IPS-18a (cell line): ENCODE measurements around the gene ZRANB3.
A peak's percentile ranks its signal among the peaks of the same experiment; 100 is the strongest.
"Not testable (repeated sequence)": the region's sequence is repeated elsewhere in the genome, so short reads cannot be mapped to it uniquely, and the experiment has no call there.

Experiments used
- H3K27ac ChIP-seq: one replicate; pipeline ENCODE4 v1.5.1; 2013; ENCODE audit warnings: low read length
- H3K27me3 ChIP-seq: one replicate; pipeline ENCODE4 v1.6.1; 2013; ENCODE audit warnings: mild to moderate bottlenecking, low read length; ENCODE audit not compliant: control insufficient read depth, insufficient read depth
- H3K36me3 ChIP-seq: one replicate; pipeline ENCODE4 v1.6.1; 2013; ENCODE audit warnings: low read depth, low read length; ENCODE audit not compliant: control insufficient read depth
- H3K4me1 ChIP-seq: one replicate; pipeline ENCODE4 v1.6.1; 2013; ENCODE audit warnings: low read depth, low read length; ENCODE audit not compliant: control insufficient read depth
- H3K4me3 ChIP-seq: one replicate; pipeline ENCODE4 v1.5.1; 2013; ENCODE audit warnings: low read length
- H3K9ac ChIP-seq: one replicate; pipeline ENCODE4 v1.6.1; 2013; ENCODE audit warnings: mild to moderate bottlenecking, low read length, moderate library complexity
- H3K9me3 ChIP-seq: one replicate; pipeline ENCODE4 v1.6.1; 2013; ENCODE audit warnings: low read depth, low read length; ENCODE audit not compliant: control insufficient read depth

ZRANB3 gene

GRCh38 chr2:135532581-135532980, 1.6 kb upstream of the ZRANB3 start:
- no peaks in the 10 kb centered on the region for H3K36me3 ChIP-seq
- H3K4me3 ChIP-seq, result peak overlapping the region; percentile 72
- H3K9ac ChIP-seq, result peak overlapping the region; percentile 76
- H3K9me3 ChIP-seq, result peaks cover 7% of the 10 kb centered on the region
- no peak overlapping the region for H3K27ac ChIP-seq
- no peaks in the 10 kb centered on the region for H3K27me3 ChIP-seq
- peaks cover 7% of the 10 kb centered on the region for H3K4me1 ChIP-seq

- peak within 1 kb of the TSS; percentile 72 for H3K4me3 ChIP-seq
- no peaks in the 10 kb centered on the region for H3K36me3 ChIP-seq
- H3K9ac ChIP-seq, result peak within 1 kb of the TSS; percentile 76
- H3K27me3 ChIP-seq, result no peaks in the 10 kb centered on the region
- H3K27ac ChIP-seq, result peak within 1 kb of the TSS; percentile 85
- H3K9me3 ChIP-seq, result peaks cover 2% of the 10 kb centered on the region
- peaks cover 7% of the 10 kb centered on the region for H3K4me1 ChIP-seq
These were observed 496 bp upstream of the ZRANB3 start, which contains the start of gene R3HDM1 for GRCh38 chr2:135531231-135532197. R3HDM1 (plus strand) TSS chr2:135531484; CDS start chr2:135604846, 73,362 bp downstream.

- no peak overlapping the region for H3K27ac ChIP-seq
- H3K4me3 ChIP-seq, result no peak overlapping the region
- no peaks in the 10 kb centered on the region for H3K36me3 ChIP-seq
- H3K27me3 ChIP-seq, result no peaks in the 10 kb centered on the region
- peaks cover 5% of the 10 kb centered on the region for H3K4me1 ChIP-seq
- H3K9me3 ChIP-seq, result no peaks in the 10 kb centered on the region
- H3K9ac ChIP-seq, result no peak overlapping the region
These were observed 3.0 kb downstream of the ZRANB3 start for GRCh38 chr2:135528006-135528405.

- Histone ChIP-seq H3K9ac (no peak overlapping the region), H3K4me3 (no peak overlapping the region), H3K36me3 (no peaks in the 10 kb centered on the region), H3K9me3 (no peaks in the 10 kb centered on the region), H3K27ac (no peak overlapping the region), H3K27me3 (no peaks in the 10 kb centered on the region), H3K4me1 (no peaks in the 10 kb centered on the region)
These were observed 5.2 kb downstream of the ZRANB3 start for GRCh38 chr2:135525786-135526185.

- Histone ChIP-seq H3K9ac (no peak overlapping the region), H3K9me3 (peaks cover 8% of the 10 kb centered on the region), H3K36me3 (peaks cover 6% of the 10 kb centered on the region)
These were observed 18.9 kb downstream of the ZRANB3 start for GRCh38 chr2:135512099-135512498.

GRCh38 chr2:135510577-135510976, 20.4 kb downstream of the ZRANB3 start:
- H3K27me3 ChIP-seq, result no peaks in the 10 kb centered on the region
- peaks cover 6% of the 10 kb centered on the region for H3K36me3 ChIP-seq
- no peak overlapping the region for H3K9ac ChIP-seq
- H3K27ac ChIP-seq, result no peak overlapping the region
- peaks cover 8% of the 10 kb centered on the region for H3K9me3 ChIP-seq
- no peak overlapping the region for H3K4me3 ChIP-seq
- no peaks in the 10 kb centered on the region for H3K4me1 ChIP-seq

More at GRCh38 chr2:135512099-135512498, 18.9 kb downstream of the ZRANB3 start:
- Histone ChIP-seq H3K4me3 (no peak overlapping the region), H3K27me3 (no peaks in the 10 kb centered on the region), H3K27ac (no peak overlapping the region), H3K4me1 (no peaks in the 10 kb centered on the region)

GRCh38 chr2:135504811-135505210, 26.2 kb downstream of the ZRANB3 start:
- Histone ChIP-seq H3K27me3 (no peaks in the 10 kb centered on the region), H3K9me3 (peaks cover 7% of the 10 kb centered on the region), H3K4me1 (no peaks in the 10 kb centered on the region), H3K9ac (no peak overlapping the region), H3K36me3 (peaks cover 7% of the 10 kb centered on the region), H3K4me3 (no peak overlapping the region), H3K27ac (no peak overlapping the region)

GRCh38 chr2:135498588-135498987, 32.4 kb downstream of the ZRANB3 start:
- Histone ChIP-seq H3K36me3 (peaks cover 10% of the 10 kb centered on the region), H3K9me3 (peaks cover 16% of the 10 kb centered on the region)
- H3K27me3 ChIP-seq, H3K27ac ChIP-seq, H3K4me3 ChIP-seq, H3K9ac ChIP-seq, H3K4me1 ChIP-seq: not testable (repeated sequence)

GRCh38 chr2:135494917-135495316, 36.1 kb downstream of the ZRANB3 start:
- Histone ChIP-seq H3K27me3 (no peaks in the 10 kb centered on the region), H3K9ac (no peak overlapping the region), H3K9me3 (peaks cover 10% of the 10 kb centered on the region)

GRCh38 chr2:135494503-135494902, 36.5 kb downstream of the ZRANB3 start:
- peaks cover 7% of the 10 kb centered on the region for H3K9me3 ChIP-seq
- H3K9ac ChIP-seq, result no peak overlapping the region
- peaks cover 1% of the 10 kb centered on the region for H3K36me3 ChIP-seq
- no peaks in the 10 kb centered on the region for H3K4me1 ChIP-seq
- no peaks in the 10 kb centered on the region for H3K27me3 ChIP-seq
- H3K4me3 ChIP-seq, result no peak overlapping the region
- no peak overlapping the region for H3K27ac ChIP-seq

More at GRCh38 chr2:135494917-135495316, 36.1 kb downstream of the ZRANB3 start:
- Histone ChIP-seq H3K27ac (no peak overlapping the region), H3K36me3 (peaks cover 4% of the 10 kb centered on the region), H3K4me3 (no peak overlapping the region), H3K4me1 (no peaks in the 10 kb centered on the region)

- Histone ChIP-seq H3K27ac (no peak overlapping the region), H3K36me3 (no peaks in the 10 kb centered on the region), H3K27me3 (no peaks in the 10 kb centered on the region), H3K4me3 (no peak overlapping the region), H3K9me3 (no peaks in the 10 kb centered on the region), H3K4me1 (no peaks in the 10 kb centered on the region), H3K9ac (no peak overlapping the region)
These were observed 40.6 kb downstream of the ZRANB3 start for GRCh38 chr2:135490376-135490775.

GRCh38 chr2:135485441-135485840, 45.6 kb downstream of the ZRANB3 start:
- Histone ChIP-seq H3K27ac (no peak overlapping the region), H3K4me3 (no peak overlapping the region), H3K4me1 (no peaks in the 10 kb centered on the region), H3K9me3 (no peaks in the 10 kb centered on the region), H3K27me3 (no peaks in the 10 kb centered on the region), H3K9ac (no peak overlapping the region), H3K36me3 (no peaks in the 10 kb centered on the region)
